SW 1271 (cell line): ENCODE data around the gene PARD3B.

ENCODE experiments used
- DNase-seq, 2 experiments: peaks; one replicate each; lab custom pipeline; 2025; lab: John Stamatoyannopoulos, UW

Gene PARD3B, protein sequence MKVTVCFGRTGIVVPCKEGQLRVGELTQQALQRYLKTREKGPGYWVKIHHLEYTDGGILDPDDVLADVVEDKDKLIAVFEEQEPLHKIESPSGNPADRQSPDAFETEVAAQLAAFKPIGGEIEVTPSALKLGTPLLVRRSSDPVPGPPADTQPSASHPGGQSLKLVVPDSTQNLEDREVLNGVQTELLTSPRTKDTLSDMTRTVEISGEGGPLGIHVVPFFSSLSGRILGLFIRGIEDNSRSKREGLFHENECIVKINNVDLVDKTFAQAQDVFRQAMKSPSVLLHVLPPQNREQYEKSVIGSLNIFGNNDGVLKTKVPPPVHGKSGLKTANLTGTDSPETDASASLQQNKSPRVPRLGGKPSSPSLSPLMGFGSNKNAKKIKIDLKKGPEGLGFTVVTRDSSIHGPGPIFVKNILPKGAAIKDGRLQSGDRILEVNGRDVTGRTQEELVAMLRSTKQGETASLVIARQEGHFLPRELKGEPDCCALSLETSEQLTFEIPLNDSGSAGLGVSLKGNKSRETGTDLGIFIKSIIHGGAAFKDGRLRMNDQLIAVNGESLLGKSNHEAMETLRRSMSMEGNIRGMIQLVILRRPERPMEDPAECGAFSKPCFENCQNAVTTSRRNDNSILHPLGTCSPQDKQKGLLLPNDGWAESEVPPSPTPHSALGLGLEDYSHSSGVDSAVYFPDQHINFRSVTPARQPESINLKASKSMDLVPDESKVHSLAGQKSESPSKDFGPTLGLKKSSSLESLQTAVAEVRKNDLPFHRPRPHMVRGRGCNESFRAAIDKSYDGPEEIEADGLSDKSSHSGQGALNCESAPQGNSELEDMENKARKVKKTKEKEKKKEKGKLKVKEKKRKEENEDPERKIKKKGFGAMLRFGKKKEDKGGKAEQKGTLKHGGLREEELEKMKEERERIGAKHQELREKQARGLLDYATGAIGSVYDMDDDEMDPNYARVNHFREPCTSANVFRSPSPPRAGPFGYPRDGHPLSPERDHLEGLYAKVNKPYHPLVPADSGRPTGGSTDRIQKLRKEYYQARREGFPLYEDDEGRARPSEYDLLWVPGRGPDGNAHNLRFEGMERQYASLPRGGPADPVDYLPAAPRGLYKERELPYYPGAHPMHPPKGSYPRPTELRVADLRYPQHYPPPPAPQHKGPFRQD (N-terminal part only)

DNA sequence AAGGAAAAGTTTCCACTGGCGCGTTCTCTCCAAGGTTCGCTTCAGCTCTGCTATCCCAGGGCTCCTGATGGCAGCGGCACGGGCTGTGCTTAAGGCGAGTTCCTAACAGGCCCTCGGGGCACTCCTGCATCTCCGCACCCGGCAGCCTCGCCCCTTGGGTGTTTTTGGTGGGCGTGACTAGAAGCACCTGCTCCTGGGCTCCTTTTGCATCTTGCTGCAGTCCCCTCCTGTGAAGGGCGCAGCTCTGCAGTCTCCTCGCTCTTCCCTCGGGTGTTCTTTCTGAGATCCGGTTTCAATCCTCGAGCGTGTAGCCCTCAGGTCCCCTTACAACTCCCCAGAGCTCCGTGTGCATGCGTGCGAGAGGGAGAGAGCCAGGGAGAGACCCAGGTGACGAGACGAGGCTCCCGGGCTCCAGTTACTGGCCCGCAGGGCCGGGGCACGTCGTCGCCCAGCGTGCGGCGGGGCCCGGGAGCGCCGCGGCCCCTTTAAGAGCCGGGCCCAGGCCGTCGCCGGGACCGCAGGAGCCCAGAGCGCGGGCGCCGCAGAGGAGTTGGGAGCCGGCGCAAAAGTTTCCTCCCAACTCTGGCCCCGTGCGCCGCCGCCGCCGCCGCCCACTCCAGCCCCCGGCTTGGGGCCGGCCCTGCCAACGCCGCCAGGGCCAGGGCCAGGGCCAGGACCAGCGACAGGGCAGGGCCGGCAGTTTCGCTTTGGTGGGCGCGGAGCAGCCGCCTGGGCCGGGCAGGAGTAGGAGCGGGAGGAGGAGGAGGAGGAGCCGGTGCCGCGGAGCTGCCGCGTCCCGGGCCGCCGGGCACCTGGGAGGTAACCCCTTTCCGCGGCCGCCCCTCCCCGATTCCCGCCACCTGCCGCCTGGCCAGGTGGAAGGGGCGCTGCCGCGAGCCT, at the start of gene PARD3B:
TSS of gene PARD3B (plus strand) at position 515 of the 900 bp plus-strand sequence. CDS start 525 bp downstream, outside the sequence.
- DNase-seq, result peak in 1 of 2 experiments; percentile 50

DNA sequence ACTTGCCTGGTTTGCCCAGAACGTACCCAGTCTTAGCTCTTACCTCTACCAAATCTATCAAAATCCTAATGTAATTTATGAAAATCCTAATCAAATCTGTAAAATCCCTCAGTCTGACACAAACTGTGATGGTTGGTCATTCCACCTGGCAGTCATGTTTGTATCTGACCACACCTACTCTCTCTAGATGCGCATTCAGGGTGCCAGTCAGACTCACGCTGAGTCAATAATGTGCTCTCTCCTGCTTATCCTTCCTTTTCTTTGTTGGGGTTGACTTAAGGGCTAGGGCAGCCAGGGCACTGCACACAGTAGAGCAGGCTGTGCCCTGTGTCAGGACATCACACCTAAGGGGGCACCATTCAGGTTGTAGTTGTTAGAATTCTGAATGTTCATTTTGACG, 48.5 kb upstream of the PARD3B start:
- DNase-seq, result no peak

DNA sequence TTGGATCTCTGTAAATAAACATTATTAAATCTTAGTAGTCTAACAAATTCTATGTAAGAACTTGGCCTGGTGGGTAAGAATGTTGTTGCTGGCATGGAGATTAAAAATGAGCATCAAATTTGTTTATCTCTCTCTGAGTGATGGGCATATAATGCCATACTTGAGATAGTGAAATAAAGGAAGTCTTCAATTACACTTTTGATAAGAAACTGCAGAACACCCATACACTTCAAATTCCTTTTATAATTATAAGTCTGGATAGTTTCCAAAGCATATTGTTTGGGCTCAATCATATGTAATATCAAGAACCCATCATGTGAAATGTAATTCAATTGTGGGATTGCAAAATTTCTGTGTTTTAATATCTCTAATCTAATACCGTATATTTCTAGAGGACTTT, 47.4 kb upstream of the PARD3B start:
- no peak for DNase-seq

DNA sequence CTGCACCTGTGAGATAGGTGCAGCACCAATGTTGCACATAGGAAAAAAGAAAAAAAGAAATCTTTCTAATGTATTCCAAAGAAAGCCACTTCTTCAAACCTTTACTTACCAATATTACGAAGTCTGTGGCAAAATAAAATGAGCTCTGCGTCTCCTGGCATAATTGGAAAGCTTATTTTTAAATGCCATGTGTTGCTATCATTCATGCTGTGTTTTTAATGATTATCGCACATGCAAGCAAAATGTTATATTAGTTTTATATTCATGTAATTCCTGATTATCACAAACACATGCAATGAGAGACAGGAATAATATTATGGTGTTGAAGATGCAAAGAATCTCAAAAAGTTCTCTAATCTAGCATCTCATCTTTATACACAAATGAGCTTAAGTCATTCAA, 47.0 kb upstream of the PARD3B start:
- no peak for DNase-seq

DNA sequence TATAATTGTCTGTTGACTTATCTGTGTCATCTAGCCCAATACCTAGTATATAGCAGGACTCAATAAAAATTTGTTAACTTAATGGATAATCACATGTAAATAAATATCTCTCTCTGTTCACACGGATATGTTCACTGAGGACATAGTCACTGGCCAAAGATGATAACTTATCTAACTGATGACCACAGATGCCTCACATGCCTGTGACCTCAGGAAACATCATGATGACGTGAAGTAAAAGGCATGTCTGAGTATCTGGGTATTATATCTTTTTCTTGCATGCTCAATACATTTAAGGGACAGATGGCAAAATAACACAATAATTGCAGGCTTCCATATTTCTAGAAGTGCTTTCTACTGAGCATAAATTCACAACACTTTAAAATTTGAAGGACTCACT, 41.4 kb upstream of the PARD3B start:
- no peak for DNase-seq

DNA sequence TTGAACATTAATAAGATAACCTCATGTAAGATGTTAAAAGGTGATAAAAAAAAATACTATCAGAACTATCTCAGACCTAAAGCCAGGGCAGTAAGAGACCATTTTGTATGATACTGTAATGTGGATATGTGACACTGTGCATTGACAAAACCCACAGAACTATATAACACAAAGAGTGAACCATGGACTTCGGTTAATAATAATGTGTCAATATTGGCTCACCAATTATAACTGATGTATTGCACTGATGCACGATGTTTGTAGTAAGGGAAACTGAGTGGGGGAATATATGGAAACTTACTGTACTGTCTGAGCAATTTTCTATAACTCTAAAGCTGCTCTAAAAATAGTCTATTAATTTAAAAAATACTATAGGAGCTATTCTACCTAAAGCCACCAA, 40.7 kb upstream of the PARD3B start:
- no peak for DNase-seq

DNA sequence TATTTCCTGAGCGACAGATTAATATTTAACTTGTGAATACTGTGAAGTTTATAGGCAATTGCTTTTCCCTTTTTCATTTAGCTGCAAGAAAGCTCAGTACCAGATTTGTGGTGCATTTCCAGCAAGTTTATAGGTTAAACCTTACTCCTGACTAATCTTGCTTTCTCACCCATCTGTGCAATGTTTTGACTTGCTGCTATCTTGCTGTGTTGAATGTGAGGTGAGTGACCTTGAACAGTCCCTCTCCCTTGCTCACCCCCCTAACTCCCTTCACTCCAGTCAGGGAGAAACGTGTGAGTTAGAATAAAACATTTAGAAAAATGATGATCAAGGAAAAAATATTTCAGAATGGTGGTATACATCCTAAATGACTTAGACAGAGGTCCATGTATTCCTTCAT, 39.8 kb upstream of the PARD3B start:
- DNase-seq, result no peak

DNA sequence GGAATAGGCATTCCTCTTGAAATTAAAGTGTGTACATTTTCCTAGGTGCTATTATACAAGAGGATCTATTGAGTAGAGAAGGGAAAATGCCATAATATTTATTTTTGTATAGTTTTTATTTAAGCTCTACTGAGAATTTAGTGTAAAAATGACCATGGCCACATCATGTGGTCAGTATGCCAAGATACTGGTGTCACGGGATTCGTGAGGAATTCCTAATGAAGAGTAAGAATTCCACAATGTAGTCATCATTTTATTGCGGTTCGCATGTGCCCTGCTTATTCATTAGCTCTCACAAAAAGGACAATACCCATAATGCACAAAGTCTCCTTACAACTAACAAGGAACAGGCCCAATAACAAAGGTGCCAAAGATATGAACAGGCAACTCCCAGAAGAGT, 39.3 kb upstream of the PARD3B start:
- no peak for DNase-seq

DNA sequence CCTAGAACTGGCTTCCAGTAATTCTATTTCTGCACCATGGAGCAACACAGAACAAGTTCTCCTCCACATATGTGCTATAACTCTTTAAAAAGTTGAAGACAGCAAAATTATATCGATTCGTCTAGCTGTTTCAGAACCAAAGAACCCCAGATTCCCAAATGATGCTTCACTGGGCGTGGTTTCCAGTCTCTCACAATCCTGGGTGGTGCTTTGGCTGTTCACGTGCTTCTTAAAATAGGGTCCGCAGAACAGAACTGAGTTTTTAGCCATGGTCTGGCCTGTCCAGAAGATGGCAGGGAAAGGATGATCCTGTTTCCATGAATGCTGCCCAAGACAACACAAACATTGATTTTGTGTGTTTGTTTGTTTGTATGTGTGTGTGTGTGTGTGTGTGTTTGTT, 37.6 kb upstream of the PARD3B start:
- no peak for DNase-seq

DNA sequence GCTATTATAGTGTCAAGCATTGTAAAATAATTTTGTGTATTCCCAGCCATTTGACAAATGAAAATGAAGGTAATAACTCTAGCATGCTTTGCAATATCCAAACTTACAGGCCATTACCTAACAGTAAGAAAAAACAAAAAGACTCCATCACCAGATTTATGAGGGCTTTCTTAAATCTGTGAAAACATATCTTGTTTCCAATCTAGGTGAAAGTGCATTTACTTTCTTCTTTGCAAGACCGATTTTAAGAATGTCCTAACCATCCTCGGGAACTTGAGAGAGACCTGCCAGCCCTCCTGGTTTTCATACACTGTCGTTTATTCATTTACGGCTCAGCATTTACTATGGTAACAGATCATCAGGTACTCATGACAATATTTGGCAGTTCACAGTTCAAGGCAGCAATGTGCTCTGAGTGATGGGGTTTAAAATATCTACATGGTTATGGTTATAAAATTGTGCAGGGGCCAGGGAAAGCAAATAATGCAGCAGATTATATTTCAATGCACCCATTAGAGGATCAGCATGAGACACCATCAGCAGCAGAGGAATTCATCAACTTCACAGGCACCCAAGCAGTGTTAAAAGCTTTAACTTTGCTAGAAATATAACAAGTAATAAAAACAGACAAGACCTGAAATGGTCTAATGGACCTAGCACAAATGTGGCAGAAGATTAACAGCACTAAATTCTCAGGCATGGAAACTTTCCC, 34.4 kb upstream of the PARD3B start:
- no peak for DNase-seq

DNA sequence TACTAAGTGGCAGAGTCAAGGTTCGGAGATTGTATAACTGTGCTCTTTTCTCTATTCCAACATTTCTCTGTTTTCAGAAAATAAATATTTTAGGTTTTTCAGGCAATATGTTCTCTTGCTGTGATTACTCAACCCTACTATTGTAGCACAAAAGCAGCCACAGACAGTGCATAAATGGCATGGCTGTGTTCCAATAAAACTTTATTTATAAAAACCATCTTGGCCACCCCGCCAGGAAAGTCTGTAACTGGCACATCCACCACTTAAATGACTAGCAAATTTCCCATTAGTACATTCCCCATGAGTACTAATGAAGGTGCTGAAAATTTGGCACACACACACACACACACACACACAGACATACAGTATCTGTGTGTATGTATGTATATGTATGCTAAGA, 30.8 kb upstream of the PARD3B start:
- no peak for DNase-seq

DNA sequence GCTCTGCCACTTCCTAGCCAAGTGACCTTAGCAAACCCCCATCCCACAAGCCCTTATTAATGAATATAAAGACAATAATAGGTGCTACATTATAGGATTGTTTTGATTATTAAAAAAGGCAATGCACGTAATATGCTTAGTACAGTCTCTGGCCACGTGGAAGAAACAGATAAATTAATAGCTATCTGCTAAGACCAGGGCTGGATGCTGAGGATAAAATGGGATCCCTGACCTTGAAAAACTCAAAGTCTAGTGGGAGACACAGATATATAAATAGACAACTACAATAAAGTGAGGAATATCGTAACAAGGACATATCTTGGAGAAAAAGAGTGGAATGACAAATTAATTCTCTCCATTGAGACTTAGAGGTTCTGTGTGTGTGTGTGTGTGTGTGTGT, 29.9 kb upstream of the PARD3B start:
- no peak for DNase-seq

DNA sequence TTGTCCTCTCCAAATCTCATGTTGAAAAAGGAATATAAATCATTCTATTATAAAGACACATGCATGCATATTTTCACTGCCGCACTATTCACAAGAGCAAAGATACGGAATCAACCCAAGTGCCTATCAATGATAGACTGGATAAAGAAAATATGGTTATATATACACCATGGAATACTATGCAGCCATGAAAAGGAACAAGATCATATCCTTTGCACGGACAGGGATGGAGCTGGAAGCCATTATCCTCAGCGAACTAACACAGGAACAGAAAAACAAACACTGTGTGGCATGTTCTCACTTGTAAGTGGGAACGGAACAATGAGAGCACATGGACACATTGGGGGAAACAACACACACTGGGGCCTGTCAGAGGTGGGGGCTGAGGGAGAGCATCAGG, 28.1 kb upstream of the PARD3B start:
- no peak for DNase-seq

DNA sequence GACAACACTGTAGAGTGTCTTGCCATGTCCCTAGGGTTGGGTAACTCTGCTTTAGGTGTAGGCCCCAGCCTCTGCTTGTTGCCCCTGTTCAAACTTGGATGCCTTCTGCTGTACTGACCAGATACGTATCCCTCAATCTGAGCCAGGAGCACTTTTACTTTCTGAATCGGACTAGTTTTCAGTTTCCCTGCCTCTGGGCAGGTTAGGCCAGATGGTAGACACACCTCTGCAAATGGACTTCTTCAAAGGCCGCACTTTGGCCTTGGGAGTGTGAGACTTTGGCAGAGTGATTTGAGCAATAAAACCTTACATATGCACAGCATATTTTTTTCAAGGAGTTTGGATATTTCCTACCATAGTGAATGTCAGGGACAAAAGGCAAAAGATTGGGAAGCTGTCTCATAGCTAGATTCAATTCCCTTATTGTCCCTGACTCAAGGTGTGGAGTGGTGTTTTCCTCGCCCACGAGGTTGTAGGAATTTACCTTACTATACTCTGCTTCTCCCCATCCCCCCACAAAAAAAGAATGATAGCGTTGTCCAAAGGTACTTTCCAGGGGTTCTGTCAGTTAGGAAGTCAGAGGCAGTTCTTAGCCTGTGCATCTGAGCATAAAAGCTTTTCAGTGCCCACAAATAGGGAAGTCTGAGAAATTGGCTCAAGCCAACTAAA, 15.3 kb upstream of the PARD3B start:
- DNase-seq, result no peak

DNA sequence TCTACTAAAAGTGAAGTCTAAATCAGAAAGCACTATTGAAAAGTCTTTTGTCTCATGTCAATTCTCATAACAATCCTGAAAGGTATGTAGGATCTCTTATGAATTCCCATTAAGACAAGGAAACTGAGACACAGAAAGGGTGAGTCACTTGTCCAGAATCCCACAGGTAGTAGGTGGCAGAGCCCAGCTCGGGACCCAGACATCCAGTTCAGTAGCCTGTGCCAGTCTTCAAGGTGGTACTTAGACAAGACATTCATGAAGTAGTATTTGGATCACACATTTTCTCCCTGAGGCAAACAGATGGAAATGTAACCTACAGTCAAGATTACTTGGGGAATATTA, 14.8 kb upstream of the PARD3B start:
- DNase-seq, result no peak

DNA sequence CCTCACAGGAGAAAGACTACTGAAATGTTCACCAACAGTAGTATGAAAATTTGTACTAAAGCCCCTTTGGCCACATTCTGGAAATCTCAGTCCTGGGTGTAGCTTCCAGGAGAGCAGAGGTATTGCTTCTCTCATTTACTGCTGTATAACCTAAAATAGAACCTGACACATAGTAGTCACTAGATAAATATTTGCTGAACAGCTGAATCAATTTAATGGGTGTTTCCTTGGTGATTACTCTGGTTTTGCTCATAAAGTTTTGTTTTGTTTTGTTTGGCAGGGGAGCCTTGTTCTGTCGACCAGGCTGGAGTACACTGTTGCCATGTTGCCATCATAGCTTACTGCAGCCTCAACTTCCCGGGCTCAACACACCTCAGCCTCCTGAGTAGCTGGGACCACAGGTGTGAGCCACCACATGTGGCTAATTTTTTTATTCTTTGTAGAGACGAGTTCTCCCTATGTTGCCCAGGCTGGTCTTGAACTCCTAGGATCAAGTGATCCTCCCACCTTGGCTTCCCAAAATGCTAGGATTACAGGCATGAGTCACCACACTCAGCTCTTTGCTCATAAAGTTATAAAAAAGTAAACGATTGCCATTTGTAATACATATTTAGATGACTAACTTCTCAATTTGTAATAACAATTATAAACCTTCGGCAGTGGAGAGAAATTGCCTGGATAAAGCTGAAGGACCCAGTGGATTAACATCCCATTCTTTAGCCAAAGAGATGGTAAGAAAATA, 11.5 kb upstream of the PARD3B start:
- DNase-seq, result no peak

DNA sequence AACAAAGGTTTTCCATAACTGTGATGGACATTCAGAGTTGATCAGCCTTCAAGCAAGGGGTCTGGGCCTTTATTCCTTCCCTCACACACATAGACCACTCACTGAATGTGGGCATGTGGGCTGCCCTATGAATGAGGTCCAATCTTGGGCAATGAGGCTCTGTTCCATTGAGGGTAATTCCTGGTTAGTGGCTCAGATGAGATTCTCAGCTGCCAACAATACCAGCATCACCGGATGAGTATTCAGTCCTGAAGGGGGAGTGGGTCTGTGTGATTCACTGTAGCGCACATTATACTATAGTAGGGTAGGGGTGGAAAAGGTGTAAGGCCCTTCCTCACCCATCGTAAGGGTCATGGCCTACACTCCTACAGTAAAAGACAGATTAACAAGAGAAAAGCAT, 9.9 kb upstream of the PARD3B start:
- DNase-seq, result no peak

DNA sequence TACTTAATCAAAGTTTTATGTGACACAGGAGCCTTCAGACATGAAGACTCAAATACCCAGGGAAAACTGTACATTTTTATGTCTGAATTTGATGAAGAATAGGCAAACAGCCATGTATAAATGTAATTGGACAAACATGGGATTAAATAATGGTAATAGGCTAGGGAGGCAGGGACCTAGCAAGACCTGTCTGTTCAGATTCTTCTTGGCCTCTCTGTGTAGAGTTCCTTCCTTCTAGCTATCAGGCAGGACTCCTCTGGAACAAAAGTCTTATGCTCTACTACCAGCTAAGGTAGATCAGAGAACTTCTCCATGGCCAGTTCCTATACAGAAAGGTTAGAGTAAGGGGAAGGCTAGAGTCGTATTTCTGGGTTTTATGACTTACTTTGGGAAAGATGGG, 9.5 kb upstream of the PARD3B start:
- no peak for DNase-seq

DNA sequence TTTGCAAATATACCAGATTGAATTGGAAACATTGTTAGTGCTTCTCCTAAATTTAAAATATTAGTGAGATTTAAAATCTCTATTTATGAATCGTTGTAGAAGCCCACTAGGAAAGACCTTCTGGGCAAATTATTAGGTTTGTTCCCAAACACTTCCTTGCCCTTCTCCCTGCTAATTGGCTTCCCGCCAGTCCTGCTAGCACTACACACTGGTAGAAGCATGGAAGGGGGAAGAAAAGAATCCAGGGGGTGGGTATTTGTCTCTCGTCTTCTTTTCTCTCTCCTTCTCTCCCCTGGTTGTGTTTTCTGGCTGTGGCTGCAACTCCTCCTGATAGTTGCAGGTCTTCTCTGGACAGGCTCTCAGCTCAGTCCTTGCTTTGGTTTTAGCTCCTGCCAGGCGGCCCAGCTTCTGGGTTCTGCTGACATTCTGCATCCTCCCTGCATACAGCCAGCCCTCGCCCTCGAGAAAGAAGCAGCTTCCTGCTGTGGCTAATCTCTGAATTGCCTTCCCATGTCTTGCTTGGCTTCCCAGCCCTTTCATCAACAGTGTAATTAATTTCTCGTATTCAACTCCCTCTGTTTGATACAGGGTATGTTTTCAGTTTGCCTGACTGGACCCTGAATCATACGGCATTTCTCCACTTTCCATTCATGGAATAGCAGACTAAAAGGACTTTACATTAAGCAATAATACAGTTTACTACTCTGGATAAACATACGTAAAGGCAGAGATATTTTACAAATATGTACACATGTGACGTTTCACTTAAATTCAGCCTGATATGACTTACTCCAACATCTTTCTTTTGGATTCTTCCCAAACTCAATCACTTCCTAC, 6.9 kb upstream of the PARD3B start:
- DNase-seq, result no peak
